GM19025 (cell line): ENCODE data around the gene RHBDD1.

Experiments used
- ATAC-seq: cut with Tn5 transposase; IDR thresholded peaks from one replicate; pipeline ENCODE4 v1.9.1; 2021; ENCODE audit warnings: mild to moderate bottlenecking, low read depth, moderate library complexity; ENCODE audit not compliant: unreplicated experiment

The RHBDD1 gene

DNA sequence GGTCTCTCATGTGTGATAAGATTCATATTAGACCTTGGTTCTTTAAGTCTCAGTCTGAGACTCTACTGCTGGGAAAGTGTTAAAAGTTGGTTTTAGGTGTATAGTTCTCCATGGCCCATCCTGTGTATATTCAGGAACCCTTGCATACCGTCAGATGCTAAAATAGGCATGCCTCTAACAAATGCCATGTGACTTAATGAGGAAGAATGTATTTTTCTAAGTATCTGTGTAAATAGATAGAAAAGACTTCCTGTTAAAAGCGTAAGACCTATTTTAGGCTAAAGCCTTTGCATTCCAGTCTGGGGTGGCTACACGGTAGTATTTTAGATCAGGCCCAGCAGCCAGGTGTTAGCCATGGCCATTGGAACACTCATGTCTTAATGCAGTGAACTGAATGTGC lies 73.3 kb downstream of the RHBDD1 start:
- no peak for ATAC-seq

DNA sequence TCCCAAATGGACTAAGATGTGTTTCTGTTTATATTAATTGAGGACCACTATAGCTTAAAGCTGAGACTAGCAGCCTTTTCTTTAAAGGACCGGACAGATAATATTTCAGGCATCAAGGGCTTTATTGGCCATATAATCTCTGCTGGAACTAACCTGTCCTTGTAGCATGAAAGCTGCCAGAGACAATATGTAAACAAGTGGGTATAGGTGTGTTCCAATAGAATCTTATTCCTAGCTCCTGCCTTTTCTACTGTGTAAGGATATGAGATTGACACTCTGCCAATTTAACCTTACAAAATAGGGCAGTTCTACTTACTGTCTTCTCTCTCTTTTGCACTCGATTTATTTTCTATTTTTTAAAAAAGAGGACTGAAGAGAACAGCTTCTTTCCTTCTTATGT lies 74.0 kb downstream of the RHBDD1 start:
- ATAC-seq = no peak

- ATAC-seq = no peak
Measured at GRCh38 chr2:226910384-226910783, 74.5 kb downstream of the RHBDD1 start.

DNA sequence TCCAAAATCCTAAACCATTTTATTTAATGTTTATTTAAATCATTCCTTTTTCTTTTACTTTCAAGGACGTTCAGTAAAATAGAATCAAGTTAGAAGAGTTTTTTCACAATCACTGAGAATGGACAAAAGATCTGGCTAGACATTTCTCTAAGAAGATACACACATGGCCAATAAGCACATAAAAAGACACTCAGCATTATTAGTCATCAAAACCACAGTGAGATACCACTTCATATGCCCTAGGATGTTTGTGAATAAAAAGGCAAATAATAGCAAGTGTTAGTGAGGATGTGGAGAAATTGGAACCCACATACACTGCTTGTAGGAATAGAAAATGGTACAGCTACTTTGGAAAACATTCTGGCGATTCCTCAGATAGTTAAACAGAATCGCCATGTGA lies 76.1 kb downstream of the RHBDD1 start:
- no peak for ATAC-seq

- no peak for ATAC-seq
Measured at GRCh38 chr2:226913641-226914040, 77.8 kb downstream of the RHBDD1 start.

GRCh38 chr2:226915846-226916360 lies 80.0 kb downstream of the RHBDD1 start:
- ATAC-seq = no peak

GRCh38 chr2:226916669-226917068 lies 80.8 kb downstream of the RHBDD1 start:
- peak; percentile 78 for ATAC-seq

- no peak for ATAC-seq
Measured at GRCh38 chr2:226932443-226932842, 96.6 kb downstream of the RHBDD1 start.

DNA sequence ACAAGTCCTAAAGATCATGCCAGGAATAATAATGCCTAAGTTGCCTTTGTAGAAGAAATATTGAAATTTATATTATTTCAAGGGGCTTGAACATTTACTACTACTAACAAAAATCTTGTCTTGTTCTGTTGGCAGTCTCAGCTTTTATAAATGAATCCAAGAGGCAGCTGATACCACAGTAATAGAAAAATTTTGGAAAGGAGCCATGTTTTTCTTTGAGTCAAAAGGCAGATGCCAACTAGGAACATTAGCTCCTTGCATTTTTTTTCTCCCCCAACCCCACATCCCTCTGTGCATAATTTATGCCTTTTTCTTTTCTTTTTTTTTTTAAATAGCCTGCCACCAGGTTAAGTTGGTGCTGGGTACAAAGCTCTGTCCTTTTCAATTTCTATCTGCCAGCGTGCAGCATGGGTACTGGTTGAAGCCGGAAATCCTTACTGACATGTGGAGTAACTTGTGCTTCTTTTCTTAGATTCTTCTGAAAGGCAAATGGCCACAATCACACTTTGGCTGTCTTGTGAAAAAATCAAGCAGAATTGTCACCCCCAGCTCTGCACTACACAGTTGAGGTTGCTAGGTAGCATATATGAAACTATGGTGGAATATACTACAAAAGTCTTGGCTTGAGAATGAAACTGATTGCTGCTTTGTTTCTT lies 98.8 kb downstream of the RHBDD1 start:
- ATAC-seq = no peak

- no peak for ATAC-seq
Measured at GRCh38 chr2:226943862-226944620, 108.2 kb downstream of the RHBDD1 start.

GRCh38 chr2:226953206-226953605 lies 117.4 kb downstream of the RHBDD1 start:
- no peak for ATAC-seq

DNA sequence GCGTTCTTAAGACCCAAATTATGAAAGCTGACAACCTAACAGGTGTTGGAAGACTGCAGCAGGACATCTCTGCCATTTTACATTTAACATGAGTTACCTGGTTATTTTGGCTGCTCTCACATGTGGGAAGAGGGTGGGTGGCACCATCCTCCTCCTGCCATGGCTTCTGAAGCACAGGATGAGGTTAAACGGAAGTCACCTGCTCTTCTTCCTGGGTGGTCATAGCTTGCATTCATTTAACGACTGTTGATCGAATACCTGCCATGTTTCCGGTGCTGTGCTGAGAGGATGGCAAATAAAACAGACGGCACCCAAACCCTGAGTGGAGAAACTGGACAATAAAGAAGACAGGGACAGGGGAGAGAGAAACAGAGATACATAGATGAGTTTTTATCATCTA lies 118.0 kb downstream of the RHBDD1 start:
- no peak for ATAC-seq

GRCh38 chr2:226956659-226957058 lies 120.8 kb downstream of the RHBDD1 start:
- no peak for ATAC-seq

GRCh38 chr2:226959418-226959817 lies 123.6 kb downstream of the RHBDD1 start:
- ATAC-seq = no peak

- no peak for ATAC-seq
Measured at GRCh38 chr2:226962176-226962773, 126.4 kb downstream of the RHBDD1 start.

GRCh38 chr2:226963528-226963927 lies 127.7 kb downstream of the RHBDD1 start:
- no peak for ATAC-seq

- no peak for ATAC-seq
Measured at GRCh38 chr2:226965376-226965775, 129.5 kb downstream of the RHBDD1 start.

DNA sequence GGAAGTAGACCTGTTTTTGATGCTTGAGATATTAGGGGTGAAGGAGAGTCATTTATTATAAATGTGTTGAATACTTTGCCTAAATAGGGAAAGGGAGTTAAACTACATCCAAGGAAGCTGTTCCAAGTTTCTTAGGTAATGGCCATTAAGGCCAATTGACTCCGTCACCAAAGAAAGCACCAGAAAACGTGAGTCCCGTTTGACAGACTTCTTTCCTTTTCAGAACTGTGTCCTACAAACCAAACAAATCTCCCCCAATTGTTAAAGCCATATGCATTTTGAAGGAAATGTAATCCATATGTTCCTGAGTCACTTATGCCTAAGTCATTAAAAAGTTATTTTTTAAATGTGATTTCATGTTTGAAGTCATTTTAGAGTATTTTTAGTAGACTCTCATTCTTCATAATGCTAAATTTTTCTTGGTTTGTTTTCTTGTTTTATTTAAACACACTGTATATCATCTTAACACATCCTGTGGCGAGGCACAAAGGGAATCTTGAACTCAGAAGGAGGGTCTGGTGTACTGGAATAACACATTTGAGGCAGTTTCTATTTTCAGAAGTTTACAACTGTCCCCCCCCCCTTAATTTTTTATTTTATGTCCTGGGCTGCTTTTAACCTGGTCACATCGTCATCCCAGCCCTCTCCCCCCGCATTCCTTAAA lies 133.7 kb downstream of the RHBDD1 start:
- no peak for ATAC-seq

DNA sequence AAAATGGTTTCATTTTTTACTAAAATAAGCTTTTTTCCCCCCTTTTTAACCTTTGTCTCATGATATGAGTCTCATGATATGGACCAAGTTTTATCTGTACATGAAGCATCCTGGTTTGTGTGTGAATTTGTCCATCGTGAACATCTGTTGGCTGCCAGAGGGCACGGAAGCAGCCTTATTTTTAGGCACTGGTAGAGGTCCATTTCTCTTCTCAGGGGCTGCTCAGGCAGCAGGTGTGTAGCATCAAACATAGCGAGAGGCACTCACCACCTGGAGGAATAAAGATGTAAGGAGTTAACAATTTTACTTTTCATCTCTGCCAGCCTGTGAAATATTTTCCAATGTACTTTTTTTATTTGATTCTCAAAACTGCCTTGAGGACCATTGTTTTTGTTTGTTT lies 134.5 kb downstream of the RHBDD1 start:
- ATAC-seq = peak; percentile 57

GRCh38 chr2:226971084-226971483 lies 135.2 kb downstream of the RHBDD1 start:
- ATAC-seq = peak; percentile 34

GRCh38 chr2:226971770-226972169 lies 135.9 kb downstream of the RHBDD1 start:
- ATAC-seq = no peak
